ENCODE data around the gene LRBA. TPM values are rescaled to one million over a fixed set of nuclear protein-coding genes. Genes with fewer than 3 reads are reported as not detected.

Gene LRBA
- total RNA-seq, 1 donor from 2014 or later: 39.9 TPM

DNA sequence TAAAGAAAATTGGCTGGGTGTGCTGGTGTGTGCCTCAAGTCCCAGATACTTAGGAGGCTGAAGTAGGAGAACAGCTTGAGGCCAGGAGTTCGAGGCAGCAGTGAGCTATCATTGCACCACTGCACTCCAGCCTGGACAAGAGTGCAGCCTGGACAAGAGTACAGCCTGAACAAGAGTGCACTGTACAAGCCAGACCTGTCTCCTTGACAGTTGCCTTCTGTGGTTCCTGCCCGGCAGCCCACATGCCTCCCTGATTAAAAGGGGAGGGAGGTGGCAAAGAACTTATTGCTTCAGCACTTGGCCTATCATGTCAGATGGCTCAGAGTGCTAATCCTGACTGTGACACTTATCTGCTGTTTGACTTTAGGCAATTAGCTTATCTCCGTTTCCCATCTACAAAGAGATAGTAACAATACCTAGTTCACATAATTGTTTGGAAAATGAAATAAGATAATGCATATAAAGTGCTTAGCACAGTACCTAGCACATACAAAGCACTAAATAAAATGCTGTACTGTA, 687.8 kb downstream of the LRBA start:
- H3K9me3 ChIP-seq: no peaks in the 10 kb centered on the region
- H3K4me3 ChIP-seq: no peak overlapping the region
- intact Hi-C loops (cut with DNase I): no loop called here
- no peak for ATAC-seq
- TF ChIP-seq, protein P1, sequence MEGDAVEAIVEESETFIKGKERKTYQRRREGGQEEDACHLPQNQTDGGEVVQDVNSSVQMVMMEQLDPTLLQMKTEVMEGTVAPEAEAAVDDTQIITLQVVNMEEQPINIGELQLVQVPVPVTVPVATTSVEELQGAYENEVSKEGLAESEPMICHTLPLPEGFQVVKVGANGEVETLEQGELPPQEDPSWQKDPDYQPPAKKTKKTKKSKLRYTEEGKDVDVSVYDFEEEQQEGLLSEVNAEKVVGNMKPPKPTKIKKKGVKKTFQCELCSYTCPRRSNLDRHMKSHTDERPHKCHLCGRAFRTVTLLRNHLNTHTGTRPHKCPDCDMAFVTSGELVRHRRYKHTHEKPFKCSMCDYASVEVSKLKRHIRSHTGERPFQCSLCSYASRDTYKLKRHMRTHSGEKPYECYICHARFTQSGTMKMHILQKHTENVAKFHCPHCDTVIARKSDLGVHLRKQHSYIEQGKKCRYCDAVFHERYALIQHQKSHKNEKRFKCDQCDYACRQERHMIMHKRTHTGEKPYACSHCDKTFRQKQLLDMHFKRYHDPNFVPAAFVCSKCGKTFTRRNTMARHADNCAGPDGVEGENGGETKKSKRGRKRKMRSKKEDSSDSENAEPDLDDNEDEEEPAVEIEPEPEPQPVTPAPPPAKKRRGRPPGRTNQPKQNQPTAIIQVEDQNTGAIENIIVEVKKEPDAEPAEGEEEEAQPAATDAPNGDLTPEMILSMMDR (IDR thresholded peaks at IDR 0.05): no peak
- H3K27me3 ChIP-seq: no peaks in the 10 kb centered on the region
- no peak overlapping the region for H3K27ac ChIP-seq
- H3K36me3 ChIP-seq: no peaks in the 10 kb centered on the region
- H3K4me1 ChIP-seq: no peaks in the 10 kb centered on the region
- DNase-seq: no peak

DNA sequence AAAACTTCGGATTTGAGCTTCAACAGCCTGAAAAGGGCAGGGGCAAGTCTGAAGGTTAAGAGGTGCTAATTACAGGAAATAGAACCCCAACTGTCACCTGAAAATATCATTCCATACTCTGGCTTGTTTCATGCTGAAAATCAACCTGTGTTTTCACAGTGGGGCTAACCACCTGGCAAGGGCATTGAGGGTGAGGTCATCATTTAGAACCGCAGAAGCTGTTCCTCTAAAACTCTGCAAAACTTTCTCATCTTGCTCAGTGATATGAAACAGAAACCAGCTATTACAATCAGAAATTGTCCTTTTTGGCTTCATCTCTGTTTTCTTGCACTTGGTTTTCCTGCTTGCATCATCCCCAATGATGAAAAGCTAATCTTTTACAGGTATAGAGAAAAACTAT, 689.2 kb downstream of the LRBA start:
- Histone ChIP-seq H3K9me3 (no peaks in the 10 kb centered on the region), H3K27me3 (no peaks in the 10 kb centered on the region), H3K4me1 (no peaks in the 10 kb centered on the region), H3K36me3 (no peaks in the 10 kb centered on the region), H3K4me3 (no peak overlapping the region), H3K27ac (no peak overlapping the region)
- ATAC-seq: no peak
- no peak for DNase-seq
- TF ChIP-seq, protein P1 (IDR thresholded peaks at IDR 0.05): no peak
- intact Hi-C loops (cut with DNase I): no loop called here

DNA sequence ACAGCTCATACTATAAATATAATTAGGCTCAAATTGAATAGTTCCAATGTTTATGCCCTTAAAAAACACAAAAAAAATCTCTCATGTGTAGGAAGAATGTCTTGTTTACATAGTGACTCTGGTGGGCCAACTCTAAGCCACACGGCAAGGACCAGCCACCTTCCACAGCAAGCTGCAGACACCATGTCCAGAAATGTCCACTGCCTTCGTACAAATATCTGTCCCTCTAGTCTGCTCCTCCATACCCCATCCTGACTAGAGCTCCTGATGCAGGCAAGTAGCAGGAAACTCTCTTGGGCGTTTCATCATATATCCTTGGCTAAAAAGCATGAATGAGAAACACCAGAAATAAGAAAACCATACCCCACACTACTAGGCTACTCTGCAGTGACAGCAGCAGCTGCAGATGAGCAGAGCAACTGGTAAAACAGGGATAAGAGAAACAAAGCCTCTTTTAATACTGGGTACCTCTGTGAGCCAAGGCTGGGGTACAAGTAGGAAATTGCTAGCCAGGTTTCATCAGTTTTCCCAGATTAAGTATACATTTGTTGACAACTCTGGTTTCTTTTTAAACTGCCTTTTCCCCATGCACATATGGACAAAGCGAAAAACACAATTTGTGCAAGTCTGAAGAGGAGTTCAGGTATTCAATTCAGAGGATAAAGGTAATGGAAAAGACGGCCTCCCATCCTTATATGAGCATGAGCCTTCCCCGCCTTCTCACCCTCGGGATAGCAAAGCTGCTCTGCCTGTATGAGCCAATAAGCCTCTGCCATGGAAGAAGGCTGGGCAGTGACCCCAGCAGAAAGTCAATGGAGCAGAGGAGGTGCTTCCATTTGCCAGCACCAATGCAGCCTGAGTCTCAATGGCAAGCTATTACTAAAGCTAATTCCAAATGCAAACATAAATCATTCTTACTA, 691.4 kb downstream of the LRBA start:
- Histone ChIP-seq H3K36me3 (no peaks in the 10 kb centered on the region), H3K9me3 (no peaks in the 10 kb centered on the region)

DNA sequence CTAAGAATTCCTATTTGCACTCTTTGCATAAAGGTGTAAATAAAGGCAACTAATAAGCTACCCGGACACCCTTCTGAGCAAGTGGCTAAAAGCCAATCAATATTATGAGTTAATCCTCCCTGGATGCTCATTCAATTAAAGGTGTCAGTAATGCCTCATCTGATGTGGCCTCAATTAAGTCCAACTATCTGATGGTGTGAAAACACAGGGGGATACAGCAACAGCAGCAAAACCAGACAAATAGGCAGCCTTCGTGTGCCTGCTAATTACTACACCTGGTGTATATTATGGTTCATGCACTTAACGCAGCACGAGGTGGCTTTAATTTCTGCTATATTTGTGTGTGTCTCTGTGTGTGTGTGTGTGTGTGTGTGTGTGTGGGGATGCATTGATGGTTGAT, 692.4 kb downstream of the LRBA start:
- H3K27me3 ChIP-seq: no peaks in the 10 kb centered on the region
- H3K9me3 ChIP-seq: no peaks in the 10 kb centered on the region
- no peak for ATAC-seq
- TF ChIP-seq, protein P1 (IDR thresholded peaks at IDR 0.05): no peak
- no peaks in the 10 kb centered on the region for H3K36me3 ChIP-seq
- no peaks in the 10 kb centered on the region for H3K4me1 ChIP-seq
- H3K4me3 ChIP-seq: no peak overlapping the region
- no peak overlapping the region for H3K27ac ChIP-seq
- no peak for DNase-seq
- intact Hi-C loops (cut with DNase I): no loop called here

More for the DNA sequence above, 691.4 kb downstream of the LRBA start:
- ATAC-seq (no peak), DNase-seq (no peak)
- intact Hi-C loops (cut with DNase I): no loop called here
- Histone ChIP-seq H3K27me3 (no peaks in the 10 kb centered on the region), H3K4me3 (no peak overlapping the region), H3K4me1 (no peaks in the 10 kb centered on the region), H3K27ac (no peak overlapping the region)
- TF ChIP-seq, protein P1 (IDR thresholded peaks at IDR 0.05): no peak

DNA sequence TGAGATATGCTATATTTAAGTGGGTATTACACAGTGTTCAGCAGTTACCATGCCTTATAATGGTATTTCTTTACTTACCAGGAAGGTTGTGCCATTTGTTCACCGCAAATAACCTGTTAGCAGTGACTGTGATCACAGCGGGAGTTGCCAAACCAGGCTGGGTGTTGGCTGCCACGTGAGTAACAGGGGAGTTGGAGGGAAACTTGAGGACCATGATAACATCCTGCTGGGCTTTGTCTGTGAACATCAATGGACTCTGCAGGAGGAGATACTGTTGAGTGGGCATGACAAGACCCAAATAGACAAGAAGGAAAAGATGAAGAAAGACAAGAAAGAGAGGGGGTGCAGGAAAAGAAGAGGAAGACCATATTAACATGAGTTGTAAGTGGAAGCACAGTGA, 694.0 kb downstream of the LRBA start:
- no peak overlapping the region for H3K27ac ChIP-seq
- TF ChIP-seq, protein P1 (IDR thresholded peaks at IDR 0.05): no peak

More for the DNA sequence above, 694.0 kb downstream of the LRBA start:
- H3K4me3 ChIP-seq: no peak overlapping the region
- no peaks in the 10 kb centered on the region for H3K27me3 ChIP-seq
- intact Hi-C loops (cut with DNase I): no loop called here
- no peaks in the 10 kb centered on the region for H3K9me3 ChIP-seq
- no peaks in the 10 kb centered on the region for H3K4me1 ChIP-seq
- DNase-seq: no peak
- no peaks in the 10 kb centered on the region for H3K36me3 ChIP-seq
- ATAC-seq: no peak
